Measurements from ENCODE around the gene ZBTB20. TPM values are rescaled to one million over a fixed set of nuclear protein-coding genes. Genes with fewer than 3 reads are reported as not detected.

The ZBTB20 gene
- total and polyA plus RNA-seq, 7 donors, result 0.40 to 74.9 (median 41.7) TPM

- peak in 3 of 4 donors; percentile 38 to 61 (median 38) for ATAC-seq
- Histone ChIP-seq H3K9me3 (no peaks in the 10 kb centered on the region), H3K27ac (no peak overlapping the region), H3K4me1 (peaks cover 58% of the 10 kb centered on the region), H3K27me3 (ENCODE audit: insufficient read depth in 3 of 3, low read length in 2 of 3) (no peaks in the 10 kb centered on the region), H3K36me3 (ENCODE audit: insufficient read depth in 1 of 2, low read depth in 1 of 2) (no peaks in the 10 kb centered on the region), H3K4me3 (no peak overlapping the region)
- no peak for TF ChIP-seq CTCF (IDR thresholded peaks at IDR 0.05)
- 10 to 22% (median 22%) methylated on average over 3 of the region's 3 CpGs for WGBS, 3 donors
- intact Hi-C loops (cut with DNase I), result no loop called here
- DNase-seq, result peak; percentile 12 to 53
Measured at GRCh38 chr3:114874522-114874971, 272.5 kb downstream of the ZBTB20 start.

- WGBS, 3 donors, result 87 to 90% (median 88%) methylated on average over 1 of the region's 1 CpG
- ATAC-seq (no peak), DNase-seq (no peak)
- Histone ChIP-seq H3K9me3 (no peaks in the 10 kb centered on the region), H3K27ac (no peak overlapping the region), H3K4me3 (no peak overlapping the region), H3K36me3 (ENCODE audit: insufficient read depth in 1 of 2, low read depth in 1 of 2) (no peaks in the 10 kb centered on the region), H3K4me1 (peaks cover 53% of the 10 kb centered on the region), H3K27me3 (ENCODE audit: insufficient read depth in 3 of 3, low read length in 2 of 3) (no peaks in the 10 kb centered on the region)
- intact Hi-C loops (cut with DNase I), result no loop called here
- TF ChIP-seq CTCF (IDR thresholded peaks at IDR 0.05), result no peak
Measured at GRCh38 chr3:114873591-114873990, 273.5 kb downstream of the ZBTB20 start.

- Histone ChIP-seq H3K27me3 (ENCODE audit: insufficient read depth in 3 of 3, low read length in 2 of 3) (no peaks in the 10 kb centered on the region), H3K9me3 (no peaks in the 10 kb centered on the region), H3K27ac (peak overlapping the region; percentile 38), H3K36me3 (ENCODE audit: insufficient read depth in 1 of 2, low read depth in 1 of 2) (no peaks in the 10 kb centered on the region), H3K4me3 (no peak overlapping the region), H3K4me1 (peaks cover 48% of the 10 kb centered on the region)
- TF ChIP-seq CTCF (IDR thresholded peaks at IDR 0.05), result no peak
- no peak for ATAC-seq
- 47 to 66% (median 48%) methylated on average over 1 of the region's 1 CpG for WGBS, 3 donors
- intact Hi-C loops (cut with DNase I), result no loop called here
- DNase-seq, result no peak
Measured at GRCh38 chr3:114872588-114872987, 274.5 kb downstream of the ZBTB20 start.

- DNase-seq (no peak), ATAC-seq (peak; percentile 36 to 55 (median 47))
- H3K27me3 ChIP-seq (ENCODE audit: insufficient read depth in 3 of 3, low read length in 2 of 3), result no peaks in the 10 kb centered on the region
- no peak overlapping the region for H3K4me3 ChIP-seq
- H3K36me3 ChIP-seq (ENCODE audit: insufficient read depth in 1 of 2, low read depth in 1 of 2), result no peaks in the 10 kb centered on the region
- peak overlapping the region; percentile 38 for H3K27ac ChIP-seq
- H3K4me1 ChIP-seq, result peaks cover 43% of the 10 kb centered on the region
- TF ChIP-seq CTCF (IDR thresholded peaks at IDR 0.05), result no peak
- no peaks in the 10 kb centered on the region for H3K9me3 ChIP-seq
- intact Hi-C loops (cut with DNase I), result no loop called here
- 35 to 54% (median 44%) methylated on average over 1 of the region's 1 CpG for WGBS, 3 donors
Measured at GRCh38 chr3:114872050-114872449, 275.0 kb downstream of the ZBTB20 start.

GRCh38 chr3:114867835-114868503 lies 279.1 kb downstream of the ZBTB20 start:
- Histone ChIP-seq H3K9me3 (no peaks in the 10 kb centered on the region), H3K4me3 (no peak overlapping the region), H3K36me3 (ENCODE audit: insufficient read depth in 1 of 2, low read depth in 1 of 2) (no peaks in the 10 kb centered on the region), H3K27me3 (ENCODE audit: insufficient read depth in 3 of 3, low read length in 2 of 3) (no peaks in the 10 kb centered on the region), H3K4me1 (peaks cover 16% of the 10 kb centered on the region), H3K27ac (no peak overlapping the region)
- ATAC-seq (no peak), DNase-seq (no peak)
- intact Hi-C loops (cut with DNase I), result no loop called here
- no peak for TF ChIP-seq CTCF (IDR thresholded peaks at IDR 0.05)
- WGBS, 3 donors, result 65 to 69% (median 66%) methylated on average over 4 of the region's 4 CpGs

Measured in psoas muscle (tissue), 8 donors.